NCI-H446 treated with DMSO at 0.1 percent for 48 hours (cell line): Measurements from ENCODE around the gene MOV10.
"Not testable (repeated sequence)": the region's sequence is repeated elsewhere in the genome, so short reads cannot be mapped to it uniquely, and the experiment has no call there.

Experiments used
- DNase-seq: peaks from one replicate; lab custom pipeline; 2025; lab: John Stamatoyannopoulos, UW

MOV10 gene

GRCh38 chr1:112712701-112713128, 38.3 kb downstream of the MOV10 start:
- no peak for DNase-seq

- no peak for DNase-seq
These were observed 39.2 kb downstream of the MOV10 start for GRCh38 chr1:112713466-112714312.

- DNase-seq, result no peak
These were observed 40.1 kb downstream of the MOV10 start for GRCh38 chr1:112714313-112715263.

- DNase-seq, result peak; percentile 68
These were observed 41.0 kb downstream of the MOV10 start, which contains the start of gene PPM1J for GRCh38 chr1:112715264-112716053. TSS of gene PPM1J (minus strand) at chr1:112715332. CDS start at chr1:112715301, 31 bp downstream.

- DNase-seq, result peak; percentile 78
These were observed 41.8 kb downstream of the MOV10 start for GRCh38 chr1:112716133-112716720.

GRCh38 chr1:112717263-112717873, 42.9 kb downstream of the MOV10 start:
- DNase-seq, result no peak

GRCh38 chr1:112718691-112719418, 44.4 kb downstream of the MOV10 start:
- peak; percentile 33 for DNase-seq

- DNase-seq, result no peak
These were observed 45.2 kb downstream of the MOV10 start for GRCh38 chr1:112719706-112720105.

- no peak for DNase-seq
These were observed 46.3 kb downstream of the MOV10 start for GRCh38 chr1:112720800-112721199.

- DNase-seq, result not testable (repeated sequence)
These were observed 46.8 kb downstream of the MOV10 start for GRCh38 chr1:112721294-112721693.

GRCh38 chr1:112721966-112722524, 47.6 kb downstream of the MOV10 start:
- DNase-seq, result no peak

- DNase-seq, result no peak
These were observed 48.4 kb downstream of the MOV10 start for GRCh38 chr1:112722601-112723510.

- DNase-seq, result no peak
These were observed 49.0 kb downstream of the MOV10 start for GRCh38 chr1:112723511-112723839.

- not testable (repeated sequence) for DNase-seq
These were observed 49.8 kb downstream of the MOV10 start for GRCh38 chr1:112724240-112724639.

GRCh38 chr1:112727716-112728115, 53.3 kb downstream of the MOV10 start:
- DNase-seq, result no peak

- DNase-seq, result not testable (repeated sequence)
These were observed 54.0 kb downstream of the MOV10 start for GRCh38 chr1:112728306-112728971.

GRCh38 chr1:112729011-112729410, 54.6 kb downstream of the MOV10 start:
- DNase-seq, result not testable (repeated sequence)

GRCh38 chr1:112729909-112730308, 55.5 kb downstream of the MOV10 start:
- DNase-seq, result no peak
